ENCODE data around the gene TEAD1.

Gene TEAD1

DNA sequence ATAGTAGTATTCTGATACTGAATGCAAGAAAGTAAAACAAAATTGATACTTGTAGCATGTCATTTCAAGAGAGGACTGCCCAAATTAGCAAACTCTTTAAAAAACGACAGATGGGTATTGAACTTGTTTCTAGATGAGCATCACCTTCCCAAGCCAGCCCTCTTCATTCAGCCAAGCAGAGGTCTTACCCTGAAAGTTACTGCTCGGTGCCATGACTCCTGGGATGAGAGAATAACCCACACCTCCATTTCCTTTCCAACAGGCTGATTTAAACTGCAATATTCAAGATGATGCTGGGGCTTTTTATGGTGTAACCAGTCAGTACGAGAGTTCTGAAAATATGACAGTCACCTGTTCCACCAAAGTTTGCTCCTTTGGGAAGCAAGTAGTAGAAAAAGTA, 250.4 kb downstream of the TEAD1 start:
- Histone ChIP-seq H3K9me3 (ENCODE audit: severe bottlenecking) (no peaks in the 10 kb centered on the region), H3K27me3 (ENCODE audit: insufficient read depth, poor library complexity, severe bottlenecking) (no peaks in the 10 kb centered on the region), H3K4me1 (ENCODE audit: insufficient read depth, poor library complexity, severe bottlenecking) (no peaks in the 10 kb centered on the region), H3K27ac (ENCODE audit: poor library complexity, severe bottlenecking) (no peak overlapping the region), H3K36me3 (ENCODE audit: low read depth) (peaks cover 34% of the 10 kb centered on the region), H3K4me3 (ENCODE audit: severe bottlenecking) (no peak overlapping the region)
- TF ChIP-seq, protein P1, sequence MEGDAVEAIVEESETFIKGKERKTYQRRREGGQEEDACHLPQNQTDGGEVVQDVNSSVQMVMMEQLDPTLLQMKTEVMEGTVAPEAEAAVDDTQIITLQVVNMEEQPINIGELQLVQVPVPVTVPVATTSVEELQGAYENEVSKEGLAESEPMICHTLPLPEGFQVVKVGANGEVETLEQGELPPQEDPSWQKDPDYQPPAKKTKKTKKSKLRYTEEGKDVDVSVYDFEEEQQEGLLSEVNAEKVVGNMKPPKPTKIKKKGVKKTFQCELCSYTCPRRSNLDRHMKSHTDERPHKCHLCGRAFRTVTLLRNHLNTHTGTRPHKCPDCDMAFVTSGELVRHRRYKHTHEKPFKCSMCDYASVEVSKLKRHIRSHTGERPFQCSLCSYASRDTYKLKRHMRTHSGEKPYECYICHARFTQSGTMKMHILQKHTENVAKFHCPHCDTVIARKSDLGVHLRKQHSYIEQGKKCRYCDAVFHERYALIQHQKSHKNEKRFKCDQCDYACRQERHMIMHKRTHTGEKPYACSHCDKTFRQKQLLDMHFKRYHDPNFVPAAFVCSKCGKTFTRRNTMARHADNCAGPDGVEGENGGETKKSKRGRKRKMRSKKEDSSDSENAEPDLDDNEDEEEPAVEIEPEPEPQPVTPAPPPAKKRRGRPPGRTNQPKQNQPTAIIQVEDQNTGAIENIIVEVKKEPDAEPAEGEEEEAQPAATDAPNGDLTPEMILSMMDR (IDR thresholded peaks at IDR 0.05; ENCODE audit: poor library complexity, severe bottlenecking) = no peak
- DNase-seq (ENCODE audit: low spot score) (no peak), ATAC-seq (ENCODE audit: low read depth) (no peak)

DNA sequence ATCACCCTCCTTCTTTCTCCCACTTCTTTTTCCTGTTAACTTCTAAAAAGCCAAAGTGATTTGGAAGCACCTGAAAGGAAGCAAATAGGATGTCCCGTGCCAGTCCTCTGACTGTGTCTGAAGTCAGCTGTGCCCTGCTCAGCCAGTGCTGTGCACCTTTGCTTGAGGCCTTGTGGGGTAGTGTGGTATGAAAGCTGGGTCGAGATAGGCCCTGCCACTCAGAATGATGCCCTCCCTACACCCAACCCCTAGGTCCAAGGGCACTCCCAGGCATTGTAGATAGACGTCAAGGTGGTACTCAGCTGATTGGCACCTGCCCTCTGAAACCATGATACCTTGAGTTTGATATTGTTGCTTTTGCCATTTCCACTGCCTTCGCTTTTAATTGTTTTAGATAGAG, 251.3 kb downstream of the TEAD1 start:
- Histone ChIP-seq H3K4me3 (ENCODE audit: severe bottlenecking) (no peak overlapping the region), H3K36me3 (ENCODE audit: low read depth) (peaks cover 43% of the 10 kb centered on the region)

DNA sequence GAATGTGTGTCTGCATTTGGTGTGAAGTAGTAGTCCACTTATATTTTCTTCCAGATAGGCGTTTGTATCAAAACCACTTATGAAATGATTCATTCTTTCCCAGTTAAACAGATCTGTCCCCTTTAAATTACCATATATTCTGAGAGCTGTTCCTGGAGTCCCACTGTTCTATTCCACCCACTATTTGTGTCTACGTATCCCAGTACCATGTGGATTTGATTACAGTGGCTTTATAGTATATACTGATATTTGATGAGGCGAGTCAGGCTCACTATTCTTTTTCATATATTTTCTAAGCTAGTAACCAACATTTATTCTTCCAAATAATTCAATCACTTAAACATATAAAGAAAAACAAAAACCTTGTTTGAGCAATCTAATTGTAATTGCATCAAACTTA, 253.0 kb downstream of the TEAD1 start:
- ATAC-seq (ENCODE audit: low read depth) = no peak
- Histone ChIP-seq H3K4me3 (ENCODE audit: severe bottlenecking) (no peak overlapping the region), H3K36me3 (ENCODE audit: low read depth) (peaks cover 54% of the 10 kb centered on the region), H3K9me3 (ENCODE audit: severe bottlenecking) (no peaks in the 10 kb centered on the region), H3K4me1 (ENCODE audit: insufficient read depth, poor library complexity, severe bottlenecking) (no peaks in the 10 kb centered on the region), H3K27me3 (ENCODE audit: insufficient read depth, poor library complexity, severe bottlenecking) (no peaks in the 10 kb centered on the region), H3K27ac (ENCODE audit: poor library complexity, severe bottlenecking) (no peak overlapping the region)
- DNase-seq (ENCODE audit: low spot score) = no peak
- TF ChIP-seq, protein P1 (IDR thresholded peaks at IDR 0.05; ENCODE audit: poor library complexity, severe bottlenecking) = no peak

More for the DNA sequence above, 251.3 kb downstream of the TEAD1 start:
- H3K27me3 ChIP-seq (ENCODE audit: insufficient read depth, poor library complexity, severe bottlenecking) = no peaks in the 10 kb centered on the region
- H3K4me1 ChIP-seq (ENCODE audit: insufficient read depth, poor library complexity, severe bottlenecking) = no peaks in the 10 kb centered on the region
- no peak overlapping the region for H3K27ac ChIP-seq (ENCODE audit: poor library complexity, severe bottlenecking)
- no peaks in the 10 kb centered on the region for H3K9me3 ChIP-seq (ENCODE audit: severe bottlenecking)
- DNase-seq (ENCODE audit: low spot score) (no peak), ATAC-seq (ENCODE audit: low read depth) (no peak)
- TF ChIP-seq, protein P1 (IDR thresholded peaks at IDR 0.05; ENCODE audit: poor library complexity, severe bottlenecking) = no peak

DNA sequence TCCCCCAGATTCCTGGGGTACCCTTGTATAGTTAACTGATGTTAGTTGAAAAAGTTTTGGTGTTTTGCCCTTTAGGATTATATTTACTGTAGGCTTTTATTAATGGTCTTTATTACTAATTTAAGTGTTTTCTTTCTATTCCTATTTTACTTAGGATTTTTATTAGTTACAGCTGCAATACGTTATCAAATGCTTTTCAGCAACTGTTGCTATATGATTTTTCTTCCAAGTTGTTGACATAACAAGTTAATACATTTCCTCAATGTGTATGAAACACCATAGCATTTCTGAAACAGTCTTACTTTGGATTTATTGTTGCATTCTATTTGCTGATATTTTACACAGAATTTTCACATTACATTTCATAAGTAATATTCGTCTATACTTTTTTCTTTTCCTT, 253.7 kb downstream of the TEAD1 start:
- Histone ChIP-seq H3K27me3 (ENCODE audit: insufficient read depth, poor library complexity, severe bottlenecking) (no peaks in the 10 kb centered on the region), H3K27ac (ENCODE audit: poor library complexity, severe bottlenecking) (no peak overlapping the region), H3K36me3 (ENCODE audit: low read depth) (peaks cover 61% of the 10 kb centered on the region), H3K9me3 (ENCODE audit: severe bottlenecking) (no peaks in the 10 kb centered on the region), H3K4me3 (ENCODE audit: severe bottlenecking) (no peak overlapping the region), H3K4me1 (ENCODE audit: insufficient read depth, poor library complexity, severe bottlenecking) (no peaks in the 10 kb centered on the region)
- DNase-seq (ENCODE audit: low spot score) (no peak), ATAC-seq (ENCODE audit: low read depth) (no peak)
- TF ChIP-seq, protein P1 (IDR thresholded peaks at IDR 0.05; ENCODE audit: poor library complexity, severe bottlenecking) = no peak

DNA sequence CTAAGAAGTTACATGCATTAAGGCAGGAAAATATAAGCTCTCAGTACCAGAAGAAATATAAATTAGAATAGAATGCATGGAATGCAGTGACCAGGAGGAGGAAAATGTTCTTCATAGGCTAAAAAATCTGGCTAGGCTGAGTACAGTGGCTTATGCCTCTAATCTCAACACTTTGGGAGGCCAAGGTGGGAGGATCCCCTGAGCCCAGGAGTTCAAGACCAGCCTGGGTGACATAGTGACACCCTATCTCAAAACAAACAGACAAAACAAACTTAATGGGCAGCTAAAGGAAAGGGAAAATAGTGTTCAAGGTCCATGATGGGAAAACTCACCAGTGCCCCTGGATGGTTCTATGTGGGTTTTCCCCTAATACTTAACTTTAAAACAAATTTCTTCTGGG, 256.6 kb downstream of the TEAD1 start:
- TF ChIP-seq, protein P1 (IDR thresholded peaks at IDR 0.05; ENCODE audit: poor library complexity, severe bottlenecking) = no peak
- Histone ChIP-seq H3K36me3 (ENCODE audit: low read depth) (peaks cover 68% of the 10 kb centered on the region), H3K27me3 (ENCODE audit: insufficient read depth, poor library complexity, severe bottlenecking) (no peaks in the 10 kb centered on the region), H3K27ac (ENCODE audit: poor library complexity, severe bottlenecking) (no peak overlapping the region), H3K4me3 (ENCODE audit: severe bottlenecking) (no peak overlapping the region), H3K4me1 (ENCODE audit: insufficient read depth, poor library complexity, severe bottlenecking) (no peaks in the 10 kb centered on the region), H3K9me3 (ENCODE audit: severe bottlenecking) (no peaks in the 10 kb centered on the region)
- DNase-seq (ENCODE audit: low spot score) = no peak
- no peak for ATAC-seq (ENCODE audit: low read depth)
